ENCODE results near the gene PTGER1.
A peak's percentile ranks its signal among the peaks of the same experiment; 100 is the strongest.
"Not testable (repeated sequence)": the region's sequence is repeated elsewhere in the genome, so short reads cannot be mapped to it uniquely, and the experiment has no call there.

PTGER1 gene, protein sequence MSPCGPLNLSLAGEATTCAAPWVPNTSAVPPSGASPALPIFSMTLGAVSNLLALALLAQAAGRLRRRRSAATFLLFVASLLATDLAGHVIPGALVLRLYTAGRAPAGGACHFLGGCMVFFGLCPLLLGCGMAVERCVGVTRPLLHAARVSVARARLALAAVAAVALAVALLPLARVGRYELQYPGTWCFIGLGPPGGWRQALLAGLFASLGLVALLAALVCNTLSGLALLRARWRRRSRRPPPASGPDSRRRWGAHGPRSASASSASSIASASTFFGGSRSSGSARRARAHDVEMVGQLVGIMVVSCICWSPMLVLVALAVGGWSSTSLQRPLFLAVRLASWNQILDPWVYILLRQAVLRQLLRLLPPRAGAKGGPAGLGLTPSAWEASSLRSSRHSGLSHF

GRCh38 chr19:14475251-14476073 is at the start of gene PTGER1:
Gene PTGER1, minus strand, starts transcription at chr19:14475354. Its CDS starts 1,034 bp downstream, at chr19:14474320.
- DNase-seq (ENCODE audit: low spot score): no peak

- no peak for DNase-seq (ENCODE audit: low spot score)
Measured at GRCh38 chr19:14520543-14520942, 45.4 kb upstream of the PTGER1 start.

DNA sequence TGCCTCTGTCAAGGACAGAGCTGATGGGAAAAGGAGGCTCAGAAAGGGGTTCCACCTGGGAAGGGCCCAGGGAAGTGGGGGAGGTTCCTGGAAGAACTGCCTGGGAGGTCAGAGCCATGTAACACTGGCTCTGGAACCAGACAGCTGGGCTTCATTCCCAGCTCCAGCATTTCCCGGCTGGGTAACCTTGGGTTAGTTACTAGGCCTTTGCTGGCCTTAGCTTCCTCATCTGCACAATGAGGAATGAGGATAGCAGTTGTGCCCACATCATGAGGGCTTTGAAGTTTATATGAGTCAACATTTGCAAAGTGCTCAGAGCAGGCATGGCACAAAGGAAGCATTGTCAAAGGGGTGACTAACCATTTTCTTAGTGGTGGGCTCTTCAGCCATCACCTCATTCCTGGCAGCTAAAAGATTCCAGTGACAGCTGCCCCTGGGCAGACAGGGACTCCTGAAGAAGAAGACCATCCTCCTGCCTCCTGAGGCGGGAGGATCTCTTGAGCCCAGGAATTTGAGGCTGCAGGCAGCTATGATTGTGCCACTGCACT is 44.8 kb upstream of the PTGER1 start:
- DNase-seq (ENCODE audit: low spot score): no peak

GRCh38 chr19:14519245-14519859 is 44.2 kb upstream of the PTGER1 start:
- no peak for DNase-seq (ENCODE audit: low spot score)

DNA sequence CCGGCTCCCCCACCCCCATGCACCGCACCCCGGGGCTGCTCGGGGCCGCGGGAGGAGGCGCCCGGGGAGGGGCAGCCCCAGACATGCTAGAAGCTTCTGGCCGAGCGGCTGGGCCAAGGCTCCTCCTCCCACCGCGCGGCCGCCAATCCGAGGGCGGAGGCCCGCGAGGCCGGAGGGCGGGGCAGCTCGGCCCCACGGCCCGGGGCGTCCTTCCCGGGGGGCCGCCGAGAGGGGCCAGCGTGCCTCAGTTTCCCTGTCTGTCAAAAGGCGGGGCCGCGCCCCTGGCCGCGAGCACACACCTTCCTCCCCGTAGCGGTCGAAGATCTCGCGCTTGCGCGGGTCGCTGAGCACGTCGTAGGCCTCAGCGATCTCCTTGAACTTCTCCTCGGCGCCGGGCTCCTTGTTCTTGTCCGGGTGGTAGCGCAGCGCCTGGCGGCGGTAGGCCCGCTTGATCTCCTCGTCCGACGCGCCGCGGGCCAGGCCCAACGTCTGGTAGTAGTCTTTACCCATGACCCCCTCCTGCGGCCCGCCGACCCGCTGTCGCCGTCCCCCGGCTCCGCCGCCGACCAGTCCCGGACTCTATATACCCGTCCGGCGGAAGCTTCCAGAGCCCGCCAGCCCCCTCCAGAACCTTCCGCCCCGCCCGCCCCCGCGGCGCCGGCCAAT is 42.8 kb upstream of the PTGER1 start, which contains the start of gene DNAJB1:
DNAJB1 (minus strand) TSS at position 558 of the 666 bp plus-strand sequence; CDS start at position 510, 48 bp downstream.
- DNase-seq (ENCODE audit: low spot score): peak; percentile 80

DNA sequence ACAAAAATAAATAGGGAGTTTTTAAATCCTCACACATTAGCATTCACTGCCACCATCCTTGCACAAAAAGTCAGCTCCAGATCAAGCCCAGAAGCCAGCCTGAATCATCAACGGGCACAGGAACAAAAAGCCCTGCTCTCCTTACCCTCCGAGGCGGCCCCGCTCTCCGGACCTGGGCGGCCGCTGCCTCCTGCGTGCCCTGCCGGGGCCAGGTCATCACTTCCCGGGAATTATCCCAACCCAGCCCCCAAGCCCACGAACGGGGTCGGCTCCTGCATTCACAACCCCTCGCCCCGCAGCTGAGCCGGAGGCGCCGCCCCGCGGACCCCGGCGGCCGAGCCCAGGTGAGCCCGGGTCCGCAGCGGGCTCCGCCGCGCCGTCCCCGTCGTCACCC is 42.3 kb upstream of the PTGER1 start:
- no peak for DNase-seq (ENCODE audit: low spot score)

DNA sequence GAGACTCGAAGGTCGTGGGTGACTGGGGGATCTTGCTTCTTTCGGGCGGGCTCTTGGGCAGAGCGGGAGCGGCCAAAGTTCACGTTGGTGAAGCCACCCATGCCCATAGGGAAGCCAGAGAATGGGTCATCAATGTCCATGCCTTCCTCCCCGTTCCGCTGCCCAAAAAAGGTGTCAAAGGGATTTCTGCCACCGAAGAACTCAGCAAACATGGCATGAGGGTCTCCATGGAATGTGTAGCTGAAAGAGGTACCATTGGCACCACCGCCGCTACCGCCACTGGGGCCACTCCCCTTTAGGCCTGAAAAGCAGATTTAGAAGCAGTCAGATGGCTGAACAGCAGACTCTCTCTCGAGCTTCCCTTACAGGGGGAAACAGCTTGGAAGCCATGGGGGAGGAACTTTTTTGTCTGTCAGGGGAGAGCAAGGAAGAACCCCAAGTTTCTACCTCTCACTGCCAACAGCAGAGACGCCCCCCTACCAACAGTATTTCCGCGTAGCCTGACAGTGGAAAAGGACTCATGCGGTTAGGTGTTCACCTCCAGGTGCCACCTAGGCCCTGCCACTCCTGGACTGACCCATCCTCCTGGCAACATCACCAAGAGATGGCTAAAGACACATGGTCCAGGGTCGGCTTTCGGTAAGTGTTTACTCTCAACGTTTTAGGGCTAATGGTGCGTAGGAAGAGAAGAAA is 41.7 kb upstream of the PTGER1 start:
- no peak for DNase-seq (ENCODE audit: low spot score)

DNA sequence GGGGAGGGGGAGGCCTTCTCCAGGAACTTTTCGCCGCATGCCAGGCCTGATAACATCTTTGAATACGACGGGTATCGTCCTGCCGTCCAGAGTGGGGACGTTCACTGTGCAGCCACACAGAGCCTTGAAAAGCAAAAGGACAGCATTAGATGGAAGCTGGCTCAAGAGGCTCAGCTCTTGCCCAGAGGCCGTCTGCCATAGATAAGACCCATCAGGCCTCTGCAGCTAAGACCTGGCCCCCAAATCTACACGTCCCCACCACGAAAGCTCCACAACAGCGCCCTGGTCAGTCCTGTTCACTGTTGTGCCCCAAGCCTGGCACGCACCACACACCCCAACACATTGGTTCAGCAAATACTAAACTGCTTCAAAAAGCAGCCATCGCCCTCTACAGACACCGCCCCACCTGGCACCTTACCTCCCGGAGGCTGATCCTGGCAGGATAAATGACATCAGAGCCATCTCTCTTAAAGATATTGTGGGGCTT is 40.9 kb upstream of the PTGER1 start:
- no peak for DNase-seq (ENCODE audit: low spot score)

- DNase-seq (ENCODE audit: low spot score): no peak
Measured at GRCh38 chr19:14515501-14516047, 40.4 kb upstream of the PTGER1 start.

DNA sequence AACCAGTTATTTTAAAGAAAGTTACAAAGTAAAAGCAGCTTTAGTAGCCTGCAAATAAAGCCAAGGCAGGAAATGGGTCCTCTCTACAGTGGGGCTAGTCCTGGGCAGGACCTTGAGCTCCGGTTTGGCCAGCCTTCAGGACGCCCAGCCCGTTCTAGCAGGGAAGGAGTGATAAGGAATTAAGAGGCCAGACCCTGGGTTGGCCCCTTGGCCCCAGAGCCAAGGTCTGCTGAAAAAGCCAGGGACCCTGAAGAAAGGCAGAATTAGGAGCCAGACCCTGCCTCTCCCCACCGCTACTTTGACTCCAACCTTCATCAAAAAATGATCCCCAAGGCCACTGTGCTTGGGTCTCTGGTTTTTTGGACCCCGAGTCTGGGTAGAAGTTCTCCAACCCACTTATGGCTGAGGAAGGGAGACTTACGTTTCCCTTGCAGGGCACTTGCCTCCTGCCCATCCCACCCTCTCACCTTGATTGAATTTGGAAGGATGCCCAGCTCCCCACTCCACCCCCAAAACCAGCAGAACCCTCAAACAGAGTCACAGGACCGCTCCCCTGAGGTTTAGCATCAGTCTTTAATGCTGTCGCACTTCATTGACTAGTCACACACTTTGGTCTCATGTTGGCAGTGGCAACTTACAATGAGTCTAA is 39.2 kb upstream of the PTGER1 start:
- DNase-seq (ENCODE audit: low spot score): no peak

- DNase-seq (ENCODE audit: low spot score): no peak
Measured at GRCh38 chr19:14512406-14512961, 37.3 kb upstream of the PTGER1 start.

- DNase-seq (ENCODE audit: low spot score): no peak
Measured at GRCh38 chr19:14511229-14511593, 36.1 kb upstream of the PTGER1 start.

- DNase-seq (ENCODE audit: low spot score): no peak
Measured at GRCh38 chr19:14510311-14511228, 35.4 kb upstream of the PTGER1 start.

- DNase-seq (ENCODE audit: low spot score): no peak
Measured at GRCh38 chr19:14507704-14508542, 32.8 kb upstream of the PTGER1 start.

DNA sequence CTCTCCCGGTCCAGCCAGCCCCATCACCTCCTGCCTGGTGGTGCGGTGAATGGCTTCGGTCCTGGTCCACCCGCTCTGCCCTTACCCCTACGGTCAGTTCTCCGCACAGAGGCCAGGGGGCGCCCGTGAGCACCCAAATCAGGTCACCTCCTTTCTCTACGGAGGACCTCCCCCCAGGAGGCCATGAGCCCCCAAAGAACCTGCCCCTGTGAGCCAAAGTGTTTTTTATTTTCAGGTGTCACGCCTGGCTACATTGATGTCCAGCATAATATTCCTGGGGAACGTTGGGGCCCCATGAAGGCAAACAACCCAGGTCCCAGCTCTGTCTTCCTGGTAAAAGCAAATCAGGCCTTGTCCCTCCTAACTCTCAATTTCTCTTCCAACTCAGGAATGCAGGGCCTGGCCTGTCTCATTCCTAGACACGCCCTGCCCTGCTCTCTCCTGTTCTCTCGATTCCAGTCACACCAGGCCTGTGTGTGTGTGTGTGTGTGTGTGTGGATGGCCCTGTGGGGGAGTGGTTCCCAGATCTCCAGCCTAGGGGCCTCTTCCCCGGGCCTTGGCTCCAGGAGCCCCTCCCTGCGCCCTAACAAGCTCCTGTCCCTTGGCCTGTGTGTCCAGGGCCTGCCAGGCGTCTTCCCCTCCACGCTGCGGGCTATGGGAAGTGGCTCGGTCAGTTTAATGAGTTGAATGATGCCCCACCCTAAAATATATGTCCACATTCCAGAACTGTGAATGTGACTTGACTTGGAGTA is 30.5 kb upstream of the PTGER1 start:
- peak; percentile 74 for DNase-seq (ENCODE audit: low spot score)

DNA sequence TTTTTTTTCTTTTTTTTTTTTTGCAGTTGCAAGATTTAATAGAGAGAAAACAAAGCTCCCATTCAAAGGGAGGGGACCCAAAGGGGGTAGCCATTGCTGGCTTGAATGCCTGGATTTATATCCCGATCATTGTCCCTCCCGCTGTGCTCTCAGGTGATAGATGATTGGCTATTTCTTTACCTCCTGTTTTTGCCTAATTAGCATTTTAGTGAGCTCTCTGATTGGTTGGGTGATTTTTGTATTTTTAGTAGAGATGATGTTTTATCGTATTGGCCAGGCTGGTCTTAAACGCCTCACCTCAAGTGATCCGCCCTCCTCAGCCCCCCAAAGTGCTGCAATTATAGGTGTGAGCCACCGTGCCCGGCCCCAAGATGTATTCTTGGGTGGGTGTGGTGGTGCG is 29.4 kb upstream of the PTGER1 start:
- DNase-seq (ENCODE audit: low spot score): not testable (repeated sequence)

DNA sequence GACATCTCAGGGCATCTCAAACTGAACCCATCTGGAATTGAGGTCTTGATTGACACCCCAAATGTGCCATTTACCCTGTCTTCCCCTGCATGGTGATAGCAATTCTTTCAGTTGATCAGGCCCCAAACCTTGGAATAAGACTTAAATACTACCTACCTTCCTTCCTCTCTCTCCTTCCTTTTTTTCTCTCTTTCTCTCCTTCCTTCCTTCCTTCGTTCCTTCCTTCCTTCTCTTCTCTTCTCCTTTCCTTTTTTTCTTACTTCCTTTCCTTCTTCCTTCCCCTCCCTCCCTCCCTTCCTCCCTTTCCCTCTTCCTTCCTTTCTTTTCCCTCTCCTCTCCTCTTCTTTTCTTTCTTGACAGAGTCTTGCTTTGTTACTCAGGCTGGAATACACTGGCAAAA is 28.1 kb upstream of the PTGER1 start:
- no peak for DNase-seq (ENCODE audit: low spot score)
